ENCODE data around the gene SNED1. TPM values are rescaled to one million over a fixed set of nuclear protein-coding genes. Genes with fewer than 3 reads are reported as not detected.

Gene SNED1
- total and polyA plus RNA-seq, 4 donors, result 0.65 to 18.1 (median 2.8) TPM

- H3K27ac ChIP-seq (ENCODE audit: low read depth in 1 of 2, low read length in 2 of 2), result no peak overlapping the region
- H3K36me3 ChIP-seq (ENCODE audit: control insufficient read depth in 4 of 4, insufficient read depth in 3 of 4, low read depth in 1 of 4, low read length in 3 of 4), result no peaks in the 10 kb centered on the region
- H3K4me3 ChIP-seq (ENCODE audit: low read depth in 1 of 3, low read length in 3 of 3), result no peak overlapping the region
- H3K9me3 ChIP-seq (ENCODE audit: control insufficient read depth in 4 of 4, low read length in 3 of 4), result no peaks in the 10 kb centered on the region
- TF ChIP-seq RAD21 (IDR thresholded peaks at IDR 0.05) (peak; percentile 63 to 77), CTCF (IDR thresholded peaks at IDR 0.05; ENCODE audit: low read depth, low read length, missing input control) (peak; percentile 59), HNF4A (conservative IDR thresholded peaks at IDR 0.05) (peak in 1 of 2 donors; percentile 15), REST (IDR thresholded peaks at IDR 0.05) (no peak)
- no peak for DNase-seq (ENCODE audit: low spot score)
- peak overlapping the region in 1 of 2 donors; percentile 21 for H3K9ac ChIP-seq (ENCODE audit: low read depth in 1 of 2, low read length in 2 of 2)
- 76% methylated on average over 17 of the region's 17 CpGs for WGBS
- H3K27me3 ChIP-seq (ENCODE audit: control insufficient read depth in 4 of 4, insufficient read depth in 4 of 4, low read length in 3 of 4), result no peaks in the 10 kb centered on the region
- peaks cover 22 to 51% (median 40%) of the 10 kb centered on the region in 4 donors for H3K4me1 ChIP-seq (ENCODE audit: control insufficient read depth in 4 of 4, insufficient read depth in 4 of 4, low read length in 3 of 4)
These were observed 8.8 kb upstream of the SNED1 start for GRCh38 chr2:240989451-240990265.

- H3K4me3 ChIP-seq (ENCODE audit: low read depth in 1 of 3, low read length in 3 of 3), result no peak overlapping the region
- no peaks in the 10 kb centered on the region for H3K27me3 ChIP-seq (ENCODE audit: control insufficient read depth in 4 of 4, insufficient read depth in 4 of 4, low read length in 3 of 4)
- TF ChIP-seq HNF4G (IDR thresholded peaks at IDR 0.05) (no peak), SP1 (IDR thresholded peaks at IDR 0.05) (no peak), EGR1 (IDR thresholded peaks at IDR 0.05; ENCODE audit: low read depth in 2 of 2) (no peak), ATF3 (IDR thresholded peaks at IDR 0.05) (no peak), MAX (IDR thresholded peaks at IDR 0.05) (no peak), RXRA (IDR thresholded peaks at IDR 0.05) (no peak), RAD21 (IDR thresholded peaks at IDR 0.05) (no peak), HNF4A (conservative IDR thresholded peaks at IDR 0.05) (no peak), TAF1 (conservative IDR thresholded peaks at IDR 0.05) (no peak), FOXA2 (IDR thresholded peaks at IDR 0.05) (no peak), GABPA (IDR thresholded peaks at IDR 0.05 in 1 of 2, conservative IDR thresholded peaks at IDR 0.05 in 1 of 2) (no peak), JUND (IDR thresholded peaks at IDR 0.05) (no peak), FOXA1 (IDR thresholded peaks at IDR 0.05) (no peak), YY1 (IDR thresholded peaks at IDR 0.05) (no peak), NR2F2 (IDR thresholded peaks at IDR 0.05) (no peak)
- DNase-seq (ENCODE audit: low spot score), result no peak
- no peaks in the 10 kb centered on the region for H3K36me3 ChIP-seq (ENCODE audit: control insufficient read depth in 4 of 4, insufficient read depth in 3 of 4, low read depth in 1 of 4, low read length in 3 of 4)
- no peaks in the 10 kb centered on the region for H3K9me3 ChIP-seq (ENCODE audit: control insufficient read depth in 4 of 4, low read length in 3 of 4)
- no peak overlapping the region for H3K27ac ChIP-seq (ENCODE audit: low read depth in 1 of 2, low read length in 2 of 2)
- peaks cover 22 to 57% (median 45%) of the 10 kb centered on the region in 4 donors for H3K4me1 ChIP-seq (ENCODE audit: control insufficient read depth in 4 of 4, insufficient read depth in 4 of 4, low read length in 3 of 4)
- H3K9ac ChIP-seq (ENCODE audit: low read depth in 1 of 2, low read length in 2 of 2), result no peak overlapping the region
- 75% methylated on average over 2 of the region's 2 CpGs for WGBS
These were observed 8.2 kb upstream of the SNED1 start for GRCh38 chr2:240990266-240990529.
